ENCODE data around the gene FAM174C. TPM values are rescaled to one million over a fixed set of nuclear protein-coding genes. Genes with fewer than 3 reads are reported as not detected.

FAM174C gene
- total RNA-seq, 2 experiments from 2014 or later = 105 to 112 TPM

DNA sequence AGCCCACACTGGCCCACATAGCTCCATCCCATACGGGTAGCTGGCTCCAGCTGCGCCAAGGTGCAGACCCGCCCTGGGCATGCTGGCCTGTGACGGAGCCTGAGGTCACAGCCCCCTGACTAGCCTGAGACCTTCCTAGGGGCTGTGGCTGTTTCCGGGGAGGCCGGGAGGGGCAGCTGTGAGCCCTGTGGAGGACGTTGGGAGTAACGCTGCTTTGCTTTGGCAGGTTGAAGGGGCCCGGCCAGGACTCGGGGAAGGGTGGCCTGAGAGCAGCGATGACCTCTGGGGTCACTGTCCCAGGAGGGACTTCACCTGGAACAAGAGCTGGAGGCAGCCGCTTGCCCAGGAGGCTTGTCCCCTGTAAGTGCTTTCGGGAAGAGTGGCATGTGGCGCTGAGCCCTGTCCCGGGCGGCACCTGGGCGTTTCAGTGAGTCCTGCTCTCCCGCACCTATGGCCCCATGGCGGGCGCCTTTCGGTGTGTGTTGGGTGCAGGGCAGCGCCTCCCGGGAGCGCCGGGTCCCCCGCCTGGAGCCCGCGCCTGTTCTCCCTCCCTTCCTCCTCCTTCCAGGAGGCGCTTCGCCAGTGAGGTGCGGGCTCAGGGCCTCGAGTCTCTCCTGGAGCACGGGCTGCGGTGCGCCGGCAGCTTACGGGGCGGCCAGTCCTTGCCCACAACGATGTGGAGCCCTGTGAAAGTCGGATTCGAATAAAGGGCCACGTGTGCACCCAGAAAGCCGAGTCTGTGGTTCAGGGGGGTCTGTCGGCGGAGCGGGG is 1.1 kb upstream of the FAM174C start:
- CTCF ChIA-PET = interaction anchor here (1.2 to 4.3 kb wide), 2 partner anchors 9 to 30 kb away, joined by 3 to 31 read pairs; no protein-coding TSS in a partner anchor
- POLR2A ChIA-PET = interaction anchor here (1.4 kb wide), 1 partner anchor 13 kb away, joined by 5 read pairs; no protein-coding TSS in a partner anchor

DNA sequence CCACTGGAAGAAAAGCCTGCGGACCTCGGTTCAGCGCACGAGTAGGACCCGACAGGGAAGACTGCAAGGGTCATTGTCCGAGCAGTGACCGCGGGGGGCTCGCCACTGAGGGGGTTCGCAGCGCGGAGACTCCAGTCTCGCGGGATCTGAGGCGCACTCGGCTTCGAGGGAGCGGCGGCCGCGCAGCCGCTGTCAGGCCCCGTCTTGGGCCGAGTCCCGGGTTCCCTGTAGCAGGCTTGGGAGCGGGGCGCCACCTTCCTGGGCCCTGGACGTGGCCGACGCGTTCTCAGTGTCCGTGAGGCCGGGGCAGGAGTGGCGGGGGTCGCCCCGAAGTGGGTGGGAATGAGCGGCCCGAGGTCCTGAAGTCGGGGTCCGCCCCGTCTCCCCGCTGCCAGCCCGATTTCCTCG is 474 bp upstream of the FAM174C start:
- ChIA-PET POLR2A (interaction anchor here (0.5 to 1.9 kb wide), 5 partner anchors 8 to 200 kb away, joined by 3 to 10 read pairs (median 4); no protein-coding TSS in a partner anchor), CTCF (interaction anchor here (1.0 to 4.3 kb wide), 4 partner anchors 8 to 31 kb away, joined by 3 to 31 read pairs (median 6); no protein-coding TSS in a partner anchor)

GRCh38 chr19:1275976-1276627 is 772 bp downstream of the FAM174C start:
- ChIA-PET CTCF (interaction anchor here (0.6 kb wide), 1 partner anchor 880 kb away, joined by 3 read pairs; no protein-coding TSS in a partner anchor), POLR2A (interaction anchor here (1.9 kb wide), 1 partner anchor 23 kb away, joined by 10 read pairs; no protein-coding TSS in a partner anchor)

DNA sequence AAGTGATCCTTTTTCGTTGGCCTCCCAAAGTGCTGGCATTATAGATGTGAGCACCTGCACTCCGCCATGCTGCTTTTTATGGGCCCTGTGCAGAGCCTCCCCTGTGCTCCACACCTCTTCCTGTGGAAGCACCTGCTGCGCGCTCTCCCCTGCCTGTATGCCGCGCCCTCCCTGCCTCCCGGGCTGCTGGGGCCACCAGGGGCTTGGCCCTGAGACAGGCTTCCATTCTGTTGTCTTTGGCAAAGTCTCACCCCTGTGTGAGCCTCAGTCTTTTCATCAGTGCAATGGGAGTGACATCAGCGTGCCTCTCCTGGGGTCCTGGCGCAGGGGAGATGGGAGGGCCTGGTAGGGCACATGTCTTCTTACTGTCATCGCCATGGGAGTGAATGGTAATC is 1.3 kb downstream of the FAM174C start:
- CTCF ChIA-PET = interaction anchor here (1.2 to 1.8 kb wide), 2 partner anchors 7 to 32 kb away, joined by 3 to 5 read pairs; partner anchors contain the start of gene CIRBP
- POLR2A ChIA-PET = interaction anchor here (1.9 kb wide), 1 partner anchor 24 kb away, joined by 10 read pairs; no protein-coding TSS in a partner anchor

DNA sequence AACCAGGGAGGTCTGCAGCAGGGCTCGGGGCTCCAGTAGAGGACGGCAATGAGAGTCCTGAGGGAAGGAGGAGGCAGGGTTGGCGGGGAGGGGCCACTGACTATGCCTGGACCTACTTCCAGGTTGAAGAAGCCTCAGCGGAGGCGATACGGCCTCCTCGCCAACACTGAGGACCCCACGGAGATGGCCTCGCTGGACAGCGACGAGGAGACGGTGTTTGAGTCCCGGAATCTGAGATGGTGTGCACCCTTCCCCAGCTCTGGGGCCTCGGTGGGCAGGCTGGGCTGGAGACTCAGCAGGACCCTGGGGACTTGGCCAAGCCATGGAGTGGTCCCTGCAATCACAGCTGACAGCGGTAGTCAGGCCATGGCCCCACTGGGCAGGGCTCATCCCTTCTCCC is 1.7 kb downstream of the FAM174C start:
- ChIA-PET CTCF (interaction anchor here (1.2 to 1.8 kb wide), 2 partner anchors 8 to 33 kb away, joined by 3 to 5 read pairs; partner anchors contain the start of gene CIRBP), POLR2A (no interaction called here)

- POLR2A ChIA-PET = no interaction called here
- CTCF ChIA-PET = interaction anchor here (1.8 to 2.7 kb wide), 2 partner anchors 34 to 39 kb away, joined by 5 to 8 read pairs; no protein-coding TSS in a partner anchor
Observed at GRCh38 chr19:1278074-1278473, 2.7 kb downstream of the FAM174C start.

DNA sequence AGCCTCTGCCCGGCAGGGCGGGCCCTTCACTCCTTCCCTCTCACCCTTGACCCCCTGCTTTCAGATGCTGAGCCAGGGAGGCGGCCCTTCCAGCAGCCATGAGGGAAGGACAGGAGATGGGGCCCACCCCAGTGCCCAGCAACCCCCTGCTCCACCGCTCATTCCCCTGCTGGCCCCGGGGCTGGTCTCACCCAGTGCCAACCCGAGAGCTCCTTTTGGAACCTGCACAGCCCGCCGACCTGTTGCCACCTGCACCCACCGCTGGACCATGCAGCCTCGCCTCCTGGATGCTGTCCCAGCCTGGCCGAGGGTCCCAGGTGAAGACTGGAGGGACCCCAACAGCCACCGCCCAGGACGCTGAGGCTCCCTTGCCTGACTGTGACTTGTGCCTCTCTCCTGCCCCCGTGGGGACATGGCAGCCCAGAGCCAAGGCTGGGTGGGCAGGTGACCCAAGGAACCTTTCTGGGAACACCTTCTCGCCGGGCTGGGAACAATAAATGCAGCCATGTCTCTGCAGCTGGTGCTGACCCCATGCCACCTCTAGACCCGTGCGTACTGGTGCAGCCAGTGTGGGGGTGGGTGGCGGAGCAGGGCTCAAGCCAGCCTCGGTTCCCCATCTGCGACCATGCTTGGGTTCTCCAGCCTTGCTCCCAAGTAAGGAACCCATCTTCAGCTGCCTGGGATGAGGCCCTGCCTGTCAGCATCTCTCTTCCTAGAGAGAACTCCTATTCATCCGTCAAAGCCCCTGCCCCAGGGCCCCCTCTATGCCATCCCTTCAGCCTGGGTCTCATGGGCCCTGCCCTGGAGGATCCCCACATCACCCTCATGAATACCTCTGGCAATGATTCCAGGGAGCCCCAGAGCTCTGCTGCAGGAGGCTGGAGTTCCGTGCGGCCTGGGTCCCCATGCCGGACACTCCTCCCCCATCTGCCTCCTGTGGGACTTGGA is 3.7 kb downstream of the FAM174C start:
- ChIA-PET CTCF (interaction anchor here (0.7 to 2.7 kb wide), 9 partner anchors 10 to 126 kb away, joined by 3 to 10 read pairs (median 3); partner anchors contain the start of gene CIRBP), POLR2A (interaction anchor here (1.5 kb wide), 1 partner anchor 212 kb away, joined by 4 read pairs; the partner anchor contains the start of gene REEP6)

DNA sequence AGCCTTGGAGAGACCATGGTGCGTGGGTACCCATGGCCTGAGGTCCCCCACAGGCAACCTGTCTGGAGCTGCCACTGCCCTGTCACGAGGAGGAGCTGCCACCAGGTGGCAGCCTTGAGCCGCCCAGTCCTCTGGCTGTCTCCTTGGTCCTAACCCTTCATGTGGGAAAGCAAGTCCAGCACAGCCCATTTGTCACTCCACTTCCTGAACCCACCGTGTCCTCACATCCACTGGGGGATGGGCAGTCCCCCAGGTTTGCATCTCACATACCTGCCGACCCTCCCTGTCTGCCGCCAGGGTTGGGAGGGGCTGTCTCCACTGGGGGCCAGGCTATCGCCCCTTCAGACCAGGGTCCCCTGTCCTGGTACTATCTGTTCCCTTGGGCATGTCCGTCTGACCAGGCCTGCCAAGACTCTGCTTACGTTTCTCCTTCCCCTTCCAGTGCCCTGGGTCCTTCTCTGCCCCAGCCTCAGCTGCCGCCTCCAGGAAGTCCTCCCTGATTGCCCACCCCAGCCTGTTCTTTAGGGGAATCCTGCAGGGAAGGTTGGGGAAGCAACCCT is 4.5 kb downstream of the FAM174C start:
- CTCF ChIA-PET = interaction anchor here (0.5 to 2.7 kb wide), 13 partner anchors 11 to 738 kb away, joined by 3 to 10 read pairs (median 3); partner anchors contain the start of gene CIRBP
- POLR2A ChIA-PET = interaction anchor here (1.5 kb wide), 1 partner anchor 211 kb away, joined by 4 read pairs; the partner anchor contains the start of gene REEP6

DNA sequence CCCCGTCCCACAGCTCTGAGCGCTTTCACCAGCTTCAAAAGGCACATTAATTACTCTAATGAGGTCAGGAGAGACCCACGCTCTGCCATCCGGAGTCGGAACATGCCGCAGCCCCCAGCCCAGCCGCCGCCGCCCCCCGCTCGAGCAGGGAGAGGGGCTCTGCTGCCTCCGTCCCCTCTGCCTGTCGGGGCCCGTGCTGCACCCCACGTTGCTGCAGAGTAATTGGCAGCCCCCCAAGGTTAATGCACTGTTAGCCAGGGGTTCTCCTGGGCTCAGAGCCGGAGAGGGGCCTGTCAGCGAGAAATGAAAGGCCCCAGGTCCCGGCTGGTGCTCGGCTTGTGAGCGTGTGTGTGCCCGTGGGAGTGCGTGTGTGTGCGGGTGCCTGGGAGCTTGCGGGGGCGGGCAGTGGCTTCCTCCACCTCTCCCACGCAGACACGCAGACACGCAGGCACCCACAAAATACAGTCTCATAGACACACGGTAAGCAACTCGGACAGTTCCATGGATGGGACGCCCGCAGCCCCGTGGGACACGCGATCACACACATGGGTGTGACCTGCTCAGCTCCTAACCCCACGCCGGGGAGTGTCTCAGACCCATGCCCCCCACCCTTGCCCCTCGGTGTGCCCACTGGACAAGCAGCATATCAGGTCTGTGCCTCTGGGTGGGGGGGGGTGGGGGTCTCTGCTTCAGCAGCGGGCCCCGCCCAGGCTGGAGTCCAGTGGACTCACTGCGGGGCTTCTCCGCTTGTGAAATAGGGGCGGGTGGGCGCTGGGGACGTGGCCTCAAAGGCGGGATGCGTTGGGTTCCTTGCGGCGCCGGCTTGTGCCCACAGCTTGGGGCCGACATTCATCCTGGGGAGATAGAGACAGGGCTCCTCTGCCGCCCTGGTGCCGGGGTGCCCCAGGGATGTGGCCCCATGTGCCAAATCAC is 5.6 kb downstream of the FAM174C start:
- ChIA-PET CTCF (interaction anchor here (0.6 to 2.7 kb wide), 5 partner anchors 12 to 737 kb away, joined by 3 to 8 read pairs (median 3); partner anchors contain the start of gene CIRBP), POLR2A (no interaction called here)

DNA sequence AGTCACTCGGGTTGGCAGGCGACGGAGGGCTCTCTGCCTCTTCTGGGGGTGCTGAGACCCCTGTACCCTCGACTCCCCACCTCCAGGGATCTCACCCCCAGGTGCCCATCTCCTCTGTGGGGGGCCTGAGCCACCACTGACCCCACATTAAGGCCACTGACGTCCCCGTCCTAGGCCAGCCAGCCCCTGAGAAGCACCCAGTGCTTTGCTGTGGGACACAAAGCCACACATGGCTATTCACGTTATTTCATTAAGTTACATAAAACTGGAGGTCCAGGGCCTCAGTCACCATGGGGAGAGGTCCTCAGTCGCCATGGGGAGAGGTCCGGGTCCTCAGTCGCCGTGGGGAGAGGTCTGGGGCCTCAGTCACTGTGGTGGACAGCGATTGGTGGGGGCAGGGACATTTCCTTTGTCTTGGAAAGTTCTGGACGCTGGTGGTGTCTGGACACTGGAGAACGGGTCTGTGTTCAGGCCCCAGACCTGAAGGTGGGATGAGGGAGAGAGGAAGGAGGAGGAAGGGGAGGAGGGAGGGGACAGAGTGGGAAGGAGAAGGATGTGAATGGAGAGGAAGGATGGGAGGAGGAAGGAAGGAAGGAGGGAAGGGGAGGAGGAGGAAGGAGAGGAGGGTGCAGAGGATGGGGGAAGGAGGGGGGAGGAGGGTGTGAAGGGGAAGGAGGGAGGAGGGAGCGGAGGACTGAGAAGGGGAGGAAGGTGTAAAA is 6.4 kb downstream of the FAM174C start:
- POLR2A ChIA-PET = no interaction called here

GRCh38 chr19:1282588-1283206 is 7.4 kb downstream of the FAM174C start:
- CTCF ChIA-PET = interaction anchor here (0.6 kb wide), 1 partner anchor 481 kb away, joined by 3 read pairs; no protein-coding TSS in a partner anchor

More for the DNA sequence above, 6.4 kb downstream of the FAM174C start:
- CTCF ChIA-PET = no interaction called here

DNA sequence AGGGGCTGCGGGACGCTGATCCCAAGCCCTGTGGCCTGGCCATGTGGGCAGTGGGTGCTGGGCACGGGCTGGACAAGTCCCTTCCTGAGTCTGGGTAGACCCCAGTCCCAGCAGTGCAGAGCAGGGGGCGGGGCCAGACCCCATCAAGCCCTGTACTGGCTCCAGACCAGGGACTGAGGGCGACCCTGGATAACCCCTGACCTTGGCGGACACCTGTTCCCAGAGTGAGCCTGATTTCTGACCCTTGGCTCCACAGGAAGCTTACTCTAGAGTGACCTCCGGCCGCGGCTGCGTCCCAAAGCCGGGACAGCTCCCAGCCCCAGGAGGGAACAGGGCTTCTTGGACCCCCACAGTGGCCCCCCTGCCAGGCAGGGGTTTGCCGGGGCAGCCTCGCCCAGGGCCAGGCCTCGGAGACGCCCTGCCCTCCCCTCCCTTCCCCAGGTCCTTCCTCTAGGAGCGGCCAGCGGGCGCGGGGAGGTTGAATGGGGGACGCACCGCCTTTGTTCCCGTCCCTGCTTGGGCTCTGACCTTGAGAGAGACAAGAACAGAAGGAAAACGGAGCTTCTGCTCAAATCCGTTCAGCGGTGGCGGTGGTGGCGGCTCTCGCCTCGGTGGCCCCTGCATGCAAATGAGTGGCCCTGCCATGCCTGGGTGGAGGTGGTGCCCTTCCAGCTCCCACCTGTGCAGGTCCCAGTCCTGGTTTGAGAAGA is 8.0 kb downstream of the FAM174C start:
- CTCF ChIA-PET = no interaction called here
- POLR2A ChIA-PET = no interaction called here

More at GRCh38 chr19:1282588-1283206, 7.4 kb downstream of the FAM174C start:
- POLR2A ChIA-PET = no interaction called here

- ChIA-PET POLR2A (interaction anchor here (1.3 kb wide), 1 partner anchor 15 kb away, joined by 3 read pairs; no protein-coding TSS in a partner anchor), CTCF (no interaction called here)
Observed at GRCh38 chr19:1283917-1284292, 8.6 kb downstream of the FAM174C start.

- CTCF ChIA-PET = no interaction called here
- POLR2A ChIA-PET = interaction anchor here (0.6 to 1.3 kb wide), 2 partner anchors 16 to 44 kb away, joined by 3 to 4 read pairs; no protein-coding TSS in a partner anchor
Observed at GRCh38 chr19:1284293-1284978, 9.1 kb downstream of the FAM174C start.
